HepG2 (cell line): Measurements from ENCODE around the gene DDX1. TPM values are rescaled to one million over a fixed set of nuclear protein-coding genes. Genes with fewer than 3 reads are reported as not detected.

Source experiments
- ATAC-seq: fragments of 200-7000 bp; cut with Tn5 transposase; 3 replicates; pipeline ENCODE4 v1.9.1; 2020; ENCODE audit warnings: mild to moderate bottlenecking, moderate library complexity
- BruUV-seq: library from RNA; stranded (reverse); fragments of 400-500 nt; replicated peaks from 2 replicates; lab custom pipeline; 2021; lab: Mats Ljungman, UMichigan
- CTCF ChIA-PET: fragments of 300-600 bp; formaldehyde crosslinking; extraction: SDS; loops from one replicate; lab custom pipeline; 2021; ENCODE audit warnings: low total read pairs, inconsistent platforms, low intra/inter-chr PET ratio; lab: Yijun Ruan, JAX
- POLR2A ChIA-PET: fragments of 350-600 bp; sonication (Branson Sonifier 250); formaldehyde crosslinking; loops from one replicate; lab custom pipeline; 2020; ENCODE audit warnings: antibody characterized with exemption, inconsistent platforms; lab: Yijun Ruan, JAX
- DNase-seq: peaks from one replicate; pipeline ENCODE4 v3.0.0-alpha.2; 2015; ENCODE audit warnings: low spot score
- FAIRE-seq: peaks from 3 replicates; lab custom pipeline; 2011; peaks lifted over from hg19 to GRCh38; lab: Jason Lieb, UNC
- H2AFZ ChIP-seq: one replicate; pipeline ENCODE4 v1.6.1; 2011; ENCODE audit warnings: low read length, inconsistent platforms
- H3K27ac ChIP-seq: fragments of 300-600 bp; 3 replicates; pipeline ENCODE4 v1.8.0; 2011; ENCODE audit warnings: mixed run types, mild to moderate bottlenecking, mixed read lengths, low read length, inconsistent platforms; ENCODE audit not compliant: insufficient read depth; ENCODE audit errors: extremely low read length
- H3K27me3 ChIP-seq, 2 experiments: fragments of 200-600 bp in 1 of 2; 2 replicates in 1 of 2; 3 replicates in 1 of 2; pipeline versions ENCODE4 v1.6.0 to v1.8.0; 2011; ENCODE audit warnings: low read length in 2 of 2, mild to moderate bottlenecking in 2 of 2, moderate library complexity in 2 of 2, inconsistent platforms in 1 of 2; ENCODE audit not compliant: insufficient read depth in 2 of 2, control insufficient read depth in 1 of 2
- H3K36me3 ChIP-seq, 2 experiments: fragments of 200-600 bp in 1 of 2; replicated peaks in 1 of 2; 2 replicates in 1 of 2; 3 replicates in 1 of 2; pipeline versions ENCODE4 v1.5.1 to v1.8.0; 2011; ENCODE audit warnings: low read length in 2 of 2, inconsistent platforms in 1 of 2; ENCODE audit not compliant: insufficient read depth in 2 of 2, control insufficient read depth in 1 of 2
- H3K4me1 ChIP-seq: 2 replicates; pipeline ENCODE4 v1.5.1; 2012; ENCODE audit warnings: low read length, inconsistent platforms; ENCODE audit not compliant: insufficient read depth
- H3K4me2 ChIP-seq: 2 replicates; pipeline ENCODE4 v1.6.0; 2011; ENCODE audit warnings: low read depth, low read length, inconsistent platforms
- H3K4me3 ChIP-seq, 3 experiments: fragments of 200-600 bp in 1 of 3; sonication (generic), shearing (Covaris generic) in 1 of 3; replicated peaks in 1 of 3; 2 replicates each; pipeline ENCODE4 v1.5.1; 2011 to 2016; ENCODE audit warnings: low read length in 3 of 3, inconsistent platforms in 2 of 3, low read depth in 2 of 3, mild to moderate bottlenecking in 2 of 3, control low read depth in 1 of 3, mixed read lengths in 1 of 3; ENCODE audit not compliant: insufficient read depth in 1 of 3
- H3K79me2 ChIP-seq: one replicate; pipeline ENCODE4 v1.6.1; 2011; ENCODE audit warnings: low read length, inconsistent platforms; ENCODE audit not compliant: insufficient read depth
- H3K9ac ChIP-seq: 2 replicates; pipeline ENCODE4 v1.6.0; 2011; ENCODE audit warnings: mild to moderate bottlenecking, low read depth, low read length, inconsistent platforms; ENCODE audit not compliant: insufficient read depth
- H3K9me3 ChIP-seq: 2 replicates; pipeline ENCODE4 v1.5.1; 2012; ENCODE audit warnings: mild to moderate bottlenecking, low read length
- H4K20me1 ChIP-seq: 2 replicates; pipeline ENCODE4 v1.6.0; 2011; ENCODE audit warnings: inconsistent platforms, mild to moderate bottlenecking, low read length, moderate library complexity; ENCODE audit not compliant: insufficient read depth
- AGO2 ChIP-seq: fragments of 200-400 bp; formaldehyde crosslinking; optimal IDR thresholded peaks from 2 replicates; pipeline ENCODE3; 2017; ENCODE audit warnings: mild to moderate bottlenecking, low read depth, low read length, moderate library complexity
- BRD4 ChIP-seq: sonication (generic); formaldehyde crosslinking; IDR thresholded peaks from 2 replicates; pipeline ENCODE4 v1.4.0; 2020; ENCODE audit warnings: missing genetic modification reagents
- NCOA5 ChIP-seq: sonication (generic); formaldehyde crosslinking; IDR thresholded peaks from 2 replicates; pipeline ENCODE4 v1.4.0; 2020; ENCODE audit warnings: missing genetic modification reagents
- RBFOX2 ChIP-seq: fragments of 200-400 bp; formaldehyde crosslinking; IDR thresholded peaks from 2 replicates; pipeline ENCODE4 v1.6.1; 2017; ENCODE audit warnings: low read depth, mild to moderate bottlenecking, low read length
- RBM22 ChIP-seq: fragments of 200-400 bp; formaldehyde crosslinking; optimal IDR thresholded peaks from 2 replicates; pipeline ENCODE3; 2017; ENCODE audit warnings: mild to moderate bottlenecking, low read length, moderate library complexity
- WGBS: methylation state at CpG from one replicate; pipeline ENCODE4 v1.1.6; 2017; ENCODE audit warnings: low lambda C conversion rate; 5-methylcytosine and 5-hydroxymethylcytosine counted together
- in situ Hi-C: cut with HindIII; loops from 2 replicates; pipeline ENCODE4 v1.10.0; 2017; ENCODE audit warnings: low pct_unique_long_range_greater_than_20kb; ENCODE audit not compliant: extremely low pct_ligation_motif_present
- intact Hi-C: fragments of 100-400 bp; cut with micrococcal nuclease; formaldehyde crosslinking; loops from one replicate; pipeline ENCODE4 v1.10.0; 2022; ENCODE audit not compliant: unreplicated experiment
- polyA plus RNA-seq, 8 experiments: library from polyadenylated mRNA; depleted of rRNA in 3 of 8; stranded (reverse) in 7 of 8; unstranded in 1 of 8; fragments of >200 nt; fragmentation: Illumina TruSeq in 4 of 8; extraction: Trizol in 4 of 8; gene quantifications; 2 replicates each; pipeline versions ENCODE4 v1.2.1 to v1.2.3, GENCODE V29; 2011 to 2016; ENCODE audit warnings: low read depth in 4 of 8, missing spikeins in 1 of 8, mixed read lengths in 1 of 8; ENCODE audit not compliant: insufficient read depth in 1 of 8
- total RNA-seq, 5 experiments: library from RNA; depleted of rRNA; stranded (reverse); fragments of >200 nt; fragmentation: Illumina TruSeq; extraction: Trizol; gene quantifications; 2 replicates each; pipeline ENCODE4 v1.2.3, GENCODE V29; 2016; ENCODE audit warnings: low read depth in 1 of 5
- TF ChIP-seq, protein P1 (sequence below), 2 experiments: sonication (generic) in 1 of 2; formaldehyde crosslinking in 1 of 2; IDR thresholded peaks; 2 replicates each; pipeline versions ENCODE4 v1.4.0 to v1.6.1; 2016 to 2020; ENCODE audit warnings: borderline replicate concordance in 1 of 2, low read depth in 1 of 2, mild to moderate bottlenecking in 1 of 2, missing genetic modification reagents in 1 of 2
- TF ChIP-seq, protein P2 (sequence below): sonication (generic); formaldehyde crosslinking; IDR thresholded peaks from 2 replicates; pipeline ENCODE4 v1.4.0; 2020; ENCODE audit warnings: missing genetic modification reagents, mild to moderate bottlenecking, borderline replicate concordance

The DDX1 gene
- total and polyA plus RNA-seq, 2 of the 13 experiments (the other 11 are each of a cell fraction or from before 2014, with no cell fraction given): 81.6 to 130 TPM

DNA sequence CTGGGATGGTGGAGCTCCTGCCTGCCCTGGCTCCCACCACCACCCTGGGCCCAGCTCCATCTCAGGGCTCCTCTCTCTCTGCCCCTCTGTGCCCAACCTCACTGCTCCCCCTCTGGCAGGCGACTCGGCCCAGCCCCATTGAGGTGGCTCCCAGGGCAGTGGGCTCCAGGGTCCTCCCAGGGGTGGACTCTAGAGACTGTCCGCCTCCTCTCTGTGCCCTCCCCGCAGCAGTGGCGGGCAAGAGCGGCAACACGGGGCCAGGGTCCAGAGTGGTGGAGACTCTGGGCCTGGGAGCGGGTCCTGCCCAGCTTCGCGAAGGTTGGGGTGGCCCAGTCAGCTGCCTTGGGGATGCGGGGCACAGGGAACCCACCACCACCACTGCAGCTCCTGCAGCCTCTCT, 27.4 kb downstream of the DDX1 start:
- 97% methylated on average over 11 of the region's 11 CpGs for WGBS
- no peaks in the 10 kb centered on the region for H3K79me2 ChIP-seq
- no peak overlapping the region for H2AFZ ChIP-seq
- intact Hi-C loops: no loop called here
- H3K27me3 ChIP-seq: no peaks in the 10 kb centered on the region
- BruUV-seq: no TSS peak
- no peak overlapping the region for H3K4me3 ChIP-seq
- CTCF ChIA-PET: no interaction called here
- H3K27ac ChIP-seq: no peak overlapping the region
- H3K4me2 ChIP-seq: no peak overlapping the region
- no peaks in the 10 kb centered on the region for H3K4me1 ChIP-seq
- H4K20me1 ChIP-seq: no peaks in the 10 kb centered on the region
- FAIRE-seq: no peak
- 0 out of 2 replicates have a peak, but pooled peaks have one; percentile 13 for TF ChIP-seq RBFOX2
- TF ChIP-seq, protein P1, sequence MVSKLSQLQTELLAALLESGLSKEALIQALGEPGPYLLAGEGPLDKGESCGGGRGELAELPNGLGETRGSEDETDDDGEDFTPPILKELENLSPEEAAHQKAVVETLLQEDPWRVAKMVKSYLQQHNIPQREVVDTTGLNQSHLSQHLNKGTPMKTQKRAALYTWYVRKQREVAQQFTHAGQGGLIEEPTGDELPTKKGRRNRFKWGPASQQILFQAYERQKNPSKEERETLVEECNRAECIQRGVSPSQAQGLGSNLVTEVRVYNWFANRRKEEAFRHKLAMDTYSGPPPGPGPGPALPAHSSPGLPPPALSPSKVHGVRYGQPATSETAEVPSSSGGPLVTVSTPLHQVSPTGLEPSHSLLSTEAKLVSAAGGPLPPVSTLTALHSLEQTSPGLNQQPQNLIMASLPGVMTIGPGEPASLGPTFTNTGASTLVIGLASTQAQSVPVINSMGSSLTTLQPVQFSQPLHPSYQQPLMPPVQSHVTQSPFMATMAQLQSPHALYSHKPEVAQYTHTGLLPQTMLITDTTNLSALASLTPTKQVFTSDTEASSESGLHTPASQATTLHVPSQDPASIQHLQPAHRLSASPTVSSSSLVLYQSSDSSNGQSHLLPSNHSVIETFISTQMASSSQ (IDR thresholded peaks at IDR 0.05; ENCODE audit: low read depth): no peak
- TF ChIP-seq, protein P1 (CRISPR knock-in tag; IDR thresholded peaks at IDR 0.05; ENCODE audit: borderline replicate concordance): no peak
- TF ChIP-seq, protein P2, sequence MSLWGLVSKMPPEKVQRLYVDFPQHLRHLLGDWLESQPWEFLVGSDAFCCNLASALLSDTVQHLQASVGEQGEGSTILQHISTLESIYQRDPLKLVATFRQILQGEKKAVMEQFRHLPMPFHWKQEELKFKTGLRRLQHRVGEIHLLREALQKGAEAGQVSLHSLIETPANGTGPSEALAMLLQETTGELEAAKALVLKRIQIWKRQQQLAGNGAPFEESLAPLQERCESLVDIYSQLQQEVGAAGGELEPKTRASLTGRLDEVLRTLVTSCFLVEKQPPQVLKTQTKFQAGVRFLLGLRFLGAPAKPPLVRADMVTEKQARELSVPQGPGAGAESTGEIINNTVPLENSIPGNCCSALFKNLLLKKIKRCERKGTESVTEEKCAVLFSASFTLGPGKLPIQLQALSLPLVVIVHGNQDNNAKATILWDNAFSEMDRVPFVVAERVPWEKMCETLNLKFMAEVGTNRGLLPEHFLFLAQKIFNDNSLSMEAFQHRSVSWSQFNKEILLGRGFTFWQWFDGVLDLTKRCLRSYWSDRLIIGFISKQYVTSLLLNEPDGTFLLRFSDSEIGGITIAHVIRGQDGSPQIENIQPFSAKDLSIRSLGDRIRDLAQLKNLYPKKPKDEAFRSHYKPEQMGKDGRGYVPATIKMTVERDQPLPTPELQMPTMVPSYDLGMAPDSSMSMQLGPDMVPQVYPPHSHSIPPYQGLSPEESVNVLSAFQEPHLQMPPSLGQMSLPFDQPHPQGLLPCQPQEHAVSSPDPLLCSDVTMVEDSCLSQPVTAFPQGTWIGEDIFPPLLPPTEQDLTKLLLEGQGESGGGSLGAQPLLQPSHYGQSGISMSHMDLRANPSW (CRISPR knock-in tag): no peak
- TF ChIP-seq AGO2: peak; percentile 45
- peak; percentile 71 for TF ChIP-seq RBM22
- no peak for TF ChIP-seq BRD4 (CRISPR knock-in tag)
- no peak for TF ChIP-seq NCOA5 (CRISPR knock-in tag)
- POLR2A ChIA-PET: no interaction called here
- H3K36me3 ChIP-seq: peaks cover 24 to 88% of the 10 kb centered on the region in 2 experiments
- DNase-seq: no peak
- in situ Hi-C loops: no loop called here
- ATAC-seq: peak; percentile 60
- H3K9me3 ChIP-seq: no peaks in the 10 kb centered on the region
- H3K9ac ChIP-seq: no peak overlapping the region
